ENCODE data around the gene RBM6. TPM values are rescaled to one million over a fixed set of nuclear protein-coding genes. Genes with fewer than 3 reads are reported as not detected.

Gene RBM6
- total RNA-seq, 1 experiment from 2014 or later = 58.0 TPM

GRCh38 chr3:50044976-50045375 is 105.0 kb downstream of the RBM6 start:
- no peak for TF ChIP-seq CTCF (IDR thresholded peaks at IDR 0.05; ENCODE audit: unreplicated experiment)
- ChIA-PET POLR2A (interaction anchor here (1.3 to 1.6 kb wide), 2 partner anchors 9 to 45 kb away, joined by 3 to 8 read pairs; partner anchors contain the start of gene RBM5), CTCF (interaction anchor here (0.7 kb wide), 1 partner anchor 936 kb away, joined by 5 read pairs; no protein-coding TSS in a partner anchor)
- intact Hi-C loops (cut with micrococcal nuclease) = no loop called here
- no peak for DNase-seq (ENCODE audit: unreplicated experiment)
- H3K4me1 Mint-ChIP-seq (ENCODE audit: insufficient read depth, unreplicated experiment) = peaks cover 1% of the 10 kb centered on the region
- H3K36me3 Mint-ChIP-seq (ENCODE audit: insufficient read depth, unreplicated experiment) = peaks cover 40% of the 10 kb centered on the region
- H3K4me3 Mint-ChIP-seq (ENCODE audit: unreplicated experiment) = no peak overlapping the region
- TSS peak; percentile 21 for BruUV-seq (replicated peaks)
- H3K27me3 Mint-ChIP-seq (ENCODE audit: insufficient read depth, unreplicated experiment) = no peaks in the 10 kb centered on the region
- no peak overlapping the region for H3K27ac Mint-ChIP-seq (ENCODE audit: low read depth, unreplicated experiment)
- no peaks in the 10 kb centered on the region for H3K9me3 Mint-ChIP-seq (ENCODE audit: unreplicated experiment)

- Mint-ChIP-seq H3K27ac (ENCODE audit: low read depth, unreplicated experiment) (no peak overlapping the region), H3K36me3 (ENCODE audit: insufficient read depth, unreplicated experiment) (peaks cover 60% of the 10 kb centered on the region), H3K4me3 (ENCODE audit: unreplicated experiment) (no peak overlapping the region), H3K4me1 (ENCODE audit: insufficient read depth, unreplicated experiment) (peaks cover 5% of the 10 kb centered on the region), H3K9me3 (ENCODE audit: unreplicated experiment) (no peaks in the 10 kb centered on the region), H3K27me3 (ENCODE audit: insufficient read depth, unreplicated experiment) (no peaks in the 10 kb centered on the region)
- no peak for TF ChIP-seq CTCF (IDR thresholded peaks at IDR 0.05; ENCODE audit: unreplicated experiment)
- POLR2A ChIA-PET = no interaction called here
- CTCF ChIA-PET = no interaction called here
- intact Hi-C loops (cut with micrococcal nuclease) = no loop called here
- DNase-seq (ENCODE audit: unreplicated experiment) = no peak
- BruUV-seq (replicated peaks) = no TSS peak
Observed at GRCh38 chr3:50047426-50047825, 107.5 kb downstream of the RBM6 start.

GRCh38 chr3:50050361-50050760 is 110.4 kb downstream of the RBM6 start:
- Mint-ChIP-seq H3K4me3 (ENCODE audit: unreplicated experiment) (no peak overlapping the region), H3K9me3 (ENCODE audit: unreplicated experiment) (no peaks in the 10 kb centered on the region), H3K27ac (ENCODE audit: low read depth, unreplicated experiment) (no peak overlapping the region), H3K27me3 (ENCODE audit: insufficient read depth, unreplicated experiment) (no peaks in the 10 kb centered on the region), H3K36me3 (ENCODE audit: insufficient read depth, unreplicated experiment) (peaks cover 87% of the 10 kb centered on the region), H3K4me1 (ENCODE audit: insufficient read depth, unreplicated experiment) (peaks cover 5% of the 10 kb centered on the region)
- no peak for TF ChIP-seq CTCF (IDR thresholded peaks at IDR 0.05; ENCODE audit: unreplicated experiment)
- no TSS peak for BruUV-seq (replicated peaks)
- intact Hi-C loops (cut with micrococcal nuclease) = no loop called here
- CTCF ChIA-PET = no interaction called here
- POLR2A ChIA-PET = no interaction called here
- no peak for DNase-seq (ENCODE audit: unreplicated experiment)

DNA sequence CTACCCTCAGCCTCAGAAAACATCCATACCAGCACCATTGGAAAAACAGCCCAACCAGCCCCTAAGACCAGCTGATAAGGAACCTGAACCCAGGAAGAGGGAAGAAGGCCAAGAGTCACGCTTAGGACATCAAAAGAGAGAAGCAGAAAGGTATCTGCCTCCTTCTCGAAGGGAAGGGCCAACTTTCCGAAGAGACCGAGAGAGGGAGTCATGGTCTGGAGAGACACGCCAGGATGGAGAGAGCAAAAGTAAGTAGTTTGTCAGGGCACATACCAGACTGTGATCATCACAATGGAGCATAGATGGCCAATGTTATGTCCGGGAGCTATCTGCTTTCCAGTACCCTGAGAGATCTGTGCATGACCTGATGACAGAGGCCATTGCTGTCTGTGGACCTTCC is 117.8 kb downstream of the RBM6 start:
- Mint-ChIP-seq H3K27me3 (ENCODE audit: insufficient read depth, unreplicated experiment) (no peaks in the 10 kb centered on the region), H3K36me3 (ENCODE audit: insufficient read depth, unreplicated experiment) (peaks cover 95% of the 10 kb centered on the region), H3K9me3 (ENCODE audit: unreplicated experiment) (no peaks in the 10 kb centered on the region), H3K27ac (ENCODE audit: low read depth, unreplicated experiment) (no peak overlapping the region), H3K4me3 (ENCODE audit: unreplicated experiment) (no peak overlapping the region), H3K4me1 (ENCODE audit: insufficient read depth, unreplicated experiment) (no peaks in the 10 kb centered on the region)
- intact Hi-C loops (cut with micrococcal nuclease) = no loop called here
- no peak for DNase-seq (ENCODE audit: unreplicated experiment)
- BruUV-seq (replicated peaks) = no TSS peak
- CTCF ChIA-PET = interaction anchor here (1.3 kb wide), 1 partner anchor 14 kb away, joined by 3 read pairs; no protein-coding TSS in a partner anchor
- POLR2A ChIA-PET = interaction anchor here (0.6 kb wide), 1 partner anchor 109 kb away, joined by 3 read pairs; no protein-coding TSS in a partner anchor
- TF ChIP-seq CTCF (IDR thresholded peaks at IDR 0.05; ENCODE audit: unreplicated experiment) = no peak
